H9 (cell line): ENCODE data around the gene ASPG. TPM values are rescaled to one million over a fixed set of nuclear protein-coding genes. Genes with fewer than 3 reads are reported as not detected.

Experiments used
- DNase-seq: peaks from one replicate; pipeline ENCODE4 v3.0.0-alpha.2; 2017
- H2AFZ ChIP-seq: one replicate; pipeline ENCODE4 v1.6.1; 2013; ENCODE audit warnings: mild to moderate bottlenecking, low read length, control low read depth, moderate library complexity
- H2AK5ac ChIP-seq: 2 replicates; pipeline ENCODE4 v1.6.1; 2013; ENCODE audit warnings: low read length, control low read depth, mixed read lengths; ENCODE audit not compliant: insufficient read length
- H2BK120ac ChIP-seq: one replicate; pipeline ENCODE4 v1.6.1; 2013; ENCODE audit warnings: low read depth, mild to moderate bottlenecking, low read length, control low read depth, inconsistent platforms; ENCODE audit not compliant: poor library complexity, severe bottlenecking
- H2BK12ac ChIP-seq: 2 replicates; pipeline ENCODE4 v1.6.1; 2013; ENCODE audit warnings: low read length, control low read depth, mixed read lengths, low read depth; ENCODE audit not compliant: insufficient read length
- H2BK15ac ChIP-seq: 2 replicates; pipeline ENCODE4 v1.6.1; 2013; ENCODE audit warnings: low read depth, low read length, control low read depth
- H2BK20ac ChIP-seq: one replicate; pipeline ENCODE4 v1.6.1; 2013; ENCODE audit warnings: low read depth, mild to moderate bottlenecking, low read length, control low read depth, inconsistent platforms; ENCODE audit not compliant: poor library complexity, severe bottlenecking
- H2BK5ac ChIP-seq: 2 replicates; pipeline ENCODE4 v1.6.1; 2013; ENCODE audit warnings: low read length, control low read depth, mixed read lengths; ENCODE audit not compliant: insufficient read length
- H3K14ac ChIP-seq: 2 replicates; pipeline ENCODE4 v1.6.1; 2013; ENCODE audit warnings: low read length, control low read depth; ENCODE audit not compliant: insufficient read depth
- H3K18ac ChIP-seq: 2 replicates; pipeline ENCODE4 v1.6.1; 2013; ENCODE audit warnings: low read depth, mild to moderate bottlenecking, mixed read lengths, low read length, control low read depth; ENCODE audit not compliant: insufficient read length
- H3K23ac ChIP-seq: 2 replicates; pipeline ENCODE4 v1.6.1; 2013; ENCODE audit warnings: low read length, control low read depth, mixed read lengths, low read depth; ENCODE audit not compliant: insufficient read length
- H3K23me2 ChIP-seq: 2 replicates; pipeline ENCODE4 v1.6.1; 2013; ENCODE audit warnings: low read depth, mild to moderate bottlenecking, mixed read lengths, low read length, control low read depth; ENCODE audit not compliant: insufficient read length, poor library complexity, severe bottlenecking
- H3K27ac ChIP-seq: 2 replicates; pipeline ENCODE4 v1.5.1; 2013; ENCODE audit warnings: low read length, control low read depth, mixed read lengths, low read depth; ENCODE audit not compliant: insufficient read length
- H3K27me3 ChIP-seq: 2 replicates; pipeline ENCODE4 v1.6.1; 2013; ENCODE audit warnings: low read length, control low read depth, inconsistent platforms; ENCODE audit not compliant: insufficient read depth
- H3K4ac ChIP-seq: 2 replicates; pipeline ENCODE4 v1.6.1; 2013; ENCODE audit warnings: low read depth, mild to moderate bottlenecking, control low read depth, inconsistent platforms, low read length, moderate library complexity
- H3K4me1 ChIP-seq: 2 replicates; pipeline ENCODE4 v1.6.1; 2013; ENCODE audit warnings: low read length, control low read depth, inconsistent platforms; ENCODE audit not compliant: insufficient read depth
- H3K4me2 ChIP-seq: 2 replicates; pipeline ENCODE4 v1.6.1; 2013; ENCODE audit warnings: low read length, control low read depth, mixed read lengths; ENCODE audit not compliant: insufficient read length, insufficient read depth
- H3K56ac ChIP-seq: 2 replicates; pipeline ENCODE4 v1.6.1; 2013; ENCODE audit warnings: low read depth, mild to moderate bottlenecking, mixed read lengths, low read length, control low read depth; ENCODE audit not compliant: insufficient read length
- H3K79me1 ChIP-seq: 2 replicates; pipeline ENCODE4 v1.6.1; 2013; ENCODE audit warnings: low read depth, mild to moderate bottlenecking, moderate library complexity, low read length, control low read depth, inconsistent platforms; ENCODE audit not compliant: insufficient read depth, poor library complexity, severe bottlenecking
- H3K79me2 ChIP-seq: 2 replicates; pipeline ENCODE4 v1.6.1; 2013; ENCODE audit warnings: low read length, control low read depth, inconsistent platforms; ENCODE audit not compliant: insufficient read depth
- H3K9ac ChIP-seq: 2 replicates; pipeline ENCODE4 v1.6.1; 2013; ENCODE audit warnings: low read length, control low read depth, mixed read lengths; ENCODE audit not compliant: insufficient read length; ENCODE audit errors: extremely low read depth
- H3K9me3 ChIP-seq: one replicate; pipeline ENCODE4 v1.6.1; 2013; ENCODE audit warnings: low read depth, low read length, inconsistent platforms; ENCODE audit not compliant: control insufficient read depth
- H3T11ph ChIP-seq: one replicate; pipeline ENCODE4 v1.6.1; 2013; ENCODE audit warnings: mild to moderate bottlenecking, low read length, control low read depth, inconsistent platforms
- H4K20me1 ChIP-seq: one replicate; pipeline ENCODE4 v1.6.1; 2013; ENCODE audit not compliant: control insufficient read depth, insufficient read length, insufficient read depth
- H4K5ac ChIP-seq: 2 replicates; pipeline ENCODE4 v1.6.1; 2013; ENCODE audit warnings: low read depth, mild to moderate bottlenecking, mixed read lengths, low read length, control low read depth; ENCODE audit not compliant: insufficient read length
- H4K8ac ChIP-seq: replicated peaks from 2 replicates; pipeline ENCODE4 v1.6.1; 2013; ENCODE audit warnings: low read length, control low read depth, mixed read lengths, low read depth; ENCODE audit not compliant: insufficient read length
- H4K91ac ChIP-seq: 2 replicates; pipeline ENCODE4 v1.6.1; 2013; ENCODE audit warnings: low read depth, mild to moderate bottlenecking, moderate library complexity, mixed read lengths, low read length, control low read depth; ENCODE audit not compliant: insufficient read length
- H3K27ac Mint-ChIP-seq, 3 experiments: 2 replicates in 2 of 3; 3 replicates in 1 of 3; pipeline ENCODE4 v1.8.0; 2020 to 2021; ENCODE audit warnings: mixed read lengths in 3 of 3, mild to moderate bottlenecking in 1 of 3, moderate library complexity in 1 of 3
- H3K27me3 Mint-ChIP-seq: 2 replicates; pipeline ENCODE4 v1.8.0; 2021; ENCODE audit warnings: low read depth, mild to moderate bottlenecking, moderate library complexity, mixed read lengths
- H3K36me3 Mint-ChIP-seq, 3 experiments: 2 replicates in 2 of 3; 3 replicates in 1 of 3; pipeline ENCODE4 v1.8.0; 2020 to 2021; ENCODE audit warnings: low read depth in 3 of 3, mixed read lengths in 3 of 3; ENCODE audit not compliant: insufficient read depth in 1 of 3
- H3K4me1 Mint-ChIP-seq, 2 experiments: 2 replicates each; pipeline ENCODE4 v1.8.0; 2020; ENCODE audit warnings: mixed read lengths in 2 of 2
- H3K4me3 Mint-ChIP-seq, 2 experiments: 2 replicates in 1 of 2; 3 replicates in 1 of 2; pipeline ENCODE4 v1.8.0; 2020 to 2021; ENCODE audit warnings: mild to moderate bottlenecking in 2 of 2, mixed read lengths in 2 of 2, moderate library complexity in 1 of 2
- H3K9me3 Mint-ChIP-seq, 2 experiments: 2 replicates in 1 of 2; 3 replicates in 1 of 2; pipeline ENCODE4 v1.8.0; 2020; ENCODE audit warnings: mild to moderate bottlenecking in 2 of 2, mixed read lengths in 2 of 2, moderate library complexity in 1 of 2
- WGBS: extraction: QIAGEN DNeasy Blood & Tissue Kit; methylation state at CpG from one replicate; pipeline ENCODE4 v1.1.7; 2013; ENCODE audit warnings: missing lambda C conversion rate, low lambda C conversion rate, mixed read lengths; ENCODE audit not compliant: insufficient read length; ENCODE audit errors: extremely low coverage; 5-methylcytosine and 5-hydroxymethylcytosine counted together
- total RNA-seq: library from RNA; stranded (reverse); gene quantifications from 2 replicates; pipeline ENCODE4 v1.2.1, GENCODE V29; 2021
- TF ChIP-seq, protein P1 (sequence below): fragments of 200-600 bp; sonication (generic); conservative IDR thresholded peaks from 3 replicates; pipeline ENCODE4 v1.8.0; 2021; ENCODE audit warnings: antibody characterized with exemption, mild to moderate bottlenecking

The ASPG gene
- total RNA-seq, 1 experiment from 2014 or later, result 0.33 TPM

DNA sequence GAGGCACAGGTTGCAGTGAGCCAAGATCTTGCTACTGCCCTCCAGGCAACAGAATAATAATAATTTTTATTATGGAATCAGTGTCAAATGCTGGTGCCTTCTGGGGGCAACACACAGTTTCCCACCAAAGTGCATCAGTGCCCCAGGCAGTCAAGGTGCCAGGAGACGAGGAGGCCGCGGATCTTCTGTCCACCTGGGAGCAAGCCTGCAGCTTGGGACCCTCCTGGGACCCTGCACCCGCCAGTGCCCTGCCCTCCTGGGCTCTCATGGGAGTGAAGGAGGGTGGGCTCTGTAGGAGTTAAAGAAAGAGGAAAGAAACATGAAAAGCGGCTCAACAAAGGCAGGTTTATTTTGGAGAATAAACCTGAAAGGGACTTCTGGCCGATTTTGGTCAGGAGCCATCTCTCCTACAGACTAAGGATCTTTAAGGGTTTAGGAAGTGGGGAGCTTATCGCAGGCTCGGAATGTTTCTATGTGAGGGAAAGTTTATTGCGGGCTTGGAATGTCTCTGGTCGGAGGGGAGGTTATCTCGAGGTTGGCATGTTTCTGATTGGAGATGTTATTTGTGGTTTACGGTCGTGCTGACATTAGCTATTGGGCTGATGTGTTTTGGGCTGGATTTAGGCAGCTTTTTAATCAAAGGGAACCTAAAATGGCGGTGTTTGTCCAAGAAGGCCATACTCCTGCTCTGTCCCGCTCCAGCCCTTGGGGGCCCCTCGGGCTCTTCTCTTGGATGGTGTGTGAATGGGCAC, 1.1 kb upstream of the ASPG start:
- H3T11ph ChIP-seq, result no peak overlapping the region
- no peak overlapping the region for H3K18ac ChIP-seq
- H2AFZ ChIP-seq, result no peak overlapping the region
- H3K56ac ChIP-seq, result no peak overlapping the region
- H4K8ac ChIP-seq, result no peak overlapping the region
- H4K20me1 ChIP-seq, result no peaks in the 10 kb centered on the region
- no peak overlapping the region for H2AK5ac ChIP-seq
- H4K91ac ChIP-seq, result no peak overlapping the region
- no peaks in the 10 kb centered on the region for H3K79me1 ChIP-seq
- no peaks in the 10 kb centered on the region for H3K79me2 ChIP-seq
- no CpG with 5 or more reads among the region's 16 CpGs for WGBS
- no peaks in the 10 kb centered on the region for H3K36me3 Mint-ChIP-seq
- no peak overlapping the region for H3K27ac ChIP-seq
- no peak overlapping the region for H2BK12ac ChIP-seq
- H3K9me3 Mint-ChIP-seq, result no peaks in the 10 kb centered on the region; a peak in 1 of 5 replicates
- no peak overlapping the region; a peak in 1 of 5 replicates for H3K4me3 Mint-ChIP-seq
- peaks cover 0 to 6% of the 10 kb centered on the region in 2 experiments; a peak in 2 of 4 replicates for H3K4me1 Mint-ChIP-seq
- no peak overlapping the region for H4K5ac ChIP-seq
- H2BK20ac ChIP-seq, result no peak overlapping the region
- H3K14ac ChIP-seq, result no peak overlapping the region
- TF ChIP-seq, protein P1, sequence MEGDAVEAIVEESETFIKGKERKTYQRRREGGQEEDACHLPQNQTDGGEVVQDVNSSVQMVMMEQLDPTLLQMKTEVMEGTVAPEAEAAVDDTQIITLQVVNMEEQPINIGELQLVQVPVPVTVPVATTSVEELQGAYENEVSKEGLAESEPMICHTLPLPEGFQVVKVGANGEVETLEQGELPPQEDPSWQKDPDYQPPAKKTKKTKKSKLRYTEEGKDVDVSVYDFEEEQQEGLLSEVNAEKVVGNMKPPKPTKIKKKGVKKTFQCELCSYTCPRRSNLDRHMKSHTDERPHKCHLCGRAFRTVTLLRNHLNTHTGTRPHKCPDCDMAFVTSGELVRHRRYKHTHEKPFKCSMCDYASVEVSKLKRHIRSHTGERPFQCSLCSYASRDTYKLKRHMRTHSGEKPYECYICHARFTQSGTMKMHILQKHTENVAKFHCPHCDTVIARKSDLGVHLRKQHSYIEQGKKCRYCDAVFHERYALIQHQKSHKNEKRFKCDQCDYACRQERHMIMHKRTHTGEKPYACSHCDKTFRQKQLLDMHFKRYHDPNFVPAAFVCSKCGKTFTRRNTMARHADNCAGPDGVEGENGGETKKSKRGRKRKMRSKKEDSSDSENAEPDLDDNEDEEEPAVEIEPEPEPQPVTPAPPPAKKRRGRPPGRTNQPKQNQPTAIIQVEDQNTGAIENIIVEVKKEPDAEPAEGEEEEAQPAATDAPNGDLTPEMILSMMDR, result no peak
- no peak overlapping the region for H2BK15ac ChIP-seq
- H3K4me1 ChIP-seq, result no peaks in the 10 kb centered on the region
- H3K4ac ChIP-seq, result no peak overlapping the region
- no peak overlapping the region for H3K4me2 ChIP-seq
- no peaks in the 10 kb centered on the region for H3K9me3 ChIP-seq
- no peak for DNase-seq
- H3K27me3 ChIP-seq, result no peaks in the 10 kb centered on the region
- H3K27ac Mint-ChIP-seq, result no peak overlapping the region; a peak in 1 of 7 replicates
- no peak overlapping the region for H2BK5ac ChIP-seq
- no peak overlapping the region for H2BK120ac ChIP-seq
- no peak overlapping the region for H3K23ac ChIP-seq
- no peak overlapping the region for H3K9ac ChIP-seq
- no peaks in the 10 kb centered on the region for H3K23me2 ChIP-seq
- H3K27me3 Mint-ChIP-seq, result peaks cover 5% of the 10 kb centered on the region
